Stomach (tissue), 4 donors: Measurements from ENCODE around the gene SLC25A13.

Source experiments
- CTCF ChIP-seq, 7 experiments: fragments of 450-650 bp in 4 of 7; fragments of 200-600 bp in 3 of 7; sonication (generic) in 3 of 7; IDR thresholded peaks; one replicate each; pipeline ENCODE4 v1.5.1; 2016 to 2019; ENCODE audit warnings: antibody characterized with exemption in 7 of 7, control low read depth in 2 of 7, mild to moderate bottlenecking in 1 of 7
- POLR2AphosphoS5 ChIP-seq, 3 donors: sonication (generic); formaldehyde crosslinking; IDR thresholded peaks; one replicate each; pipeline ENCODE4 v1.6.1; 2016; ENCODE audit warnings: antibody characterized with exemption in 3 of 3

- no peak for TF ChIP-seq CTCF (IDR thresholded peaks at IDR 0.05)
- TF ChIP-seq POLR2AphosphoS5 (IDR thresholded peaks at IDR 0.05): no peak
Measured at GRCh38 chr7:96266015-96266414, 55.9 kb downstream of the SLC25A13 start.
